MV-4-11 (cell line): Measurements from ENCODE around the gene ATP11A.
"Not testable (repeated sequence)": the region's sequence is repeated elsewhere in the genome, so short reads cannot be mapped to it uniquely, and the experiment has no call there.

Source experiments
- DNase-seq: peaks from one replicate; lab custom pipeline; 2025; lab: John Stamatoyannopoulos, UW

Gene ATP11A

DNA sequence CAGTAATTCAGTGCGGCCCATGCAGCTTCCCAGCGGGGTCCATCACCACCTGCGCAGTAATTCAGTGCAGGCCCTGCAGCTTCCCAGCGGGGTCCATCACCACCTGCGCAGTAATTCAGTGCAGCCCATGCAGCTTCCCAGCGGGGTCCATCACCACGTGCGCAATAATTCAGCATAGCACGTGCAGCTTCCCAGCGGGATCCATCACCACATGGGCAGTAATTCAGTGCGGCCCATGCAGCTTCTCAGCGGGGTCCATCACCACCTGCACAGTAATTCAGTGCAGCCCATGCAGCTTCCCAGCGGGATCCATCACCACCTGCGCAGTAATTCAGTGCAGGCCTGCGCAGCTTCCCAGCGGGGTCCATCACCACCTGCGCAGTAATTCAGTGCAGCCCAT, 173.5 kb downstream of the ATP11A start:
- DNase-seq: not testable (repeated sequence)

DNA sequence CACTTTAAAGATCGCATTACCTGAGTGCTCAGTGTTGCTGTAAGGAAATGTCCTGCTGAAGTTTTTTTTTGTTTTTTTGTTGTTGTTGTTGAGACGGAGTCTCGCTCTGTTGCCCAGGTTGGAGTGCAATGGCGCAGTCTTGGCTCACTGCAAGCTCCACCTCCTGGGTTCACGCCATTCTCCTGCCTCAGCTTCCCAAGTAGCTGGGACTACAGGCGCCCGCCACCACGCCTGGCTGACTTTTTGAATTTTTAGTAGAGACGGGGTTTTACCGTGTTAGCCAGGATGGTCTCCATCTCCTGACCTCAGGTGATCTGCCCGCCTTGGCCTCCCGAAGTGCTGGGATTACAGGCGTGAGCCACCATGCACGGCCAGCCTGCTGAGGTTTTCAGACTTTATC, 175.6 kb downstream of the ATP11A start:
- DNase-seq: not testable (repeated sequence)

GRCh38 chr13:112867301-112867711, 177.5 kb downstream of the ATP11A start:
- no peak for DNase-seq

DNA sequence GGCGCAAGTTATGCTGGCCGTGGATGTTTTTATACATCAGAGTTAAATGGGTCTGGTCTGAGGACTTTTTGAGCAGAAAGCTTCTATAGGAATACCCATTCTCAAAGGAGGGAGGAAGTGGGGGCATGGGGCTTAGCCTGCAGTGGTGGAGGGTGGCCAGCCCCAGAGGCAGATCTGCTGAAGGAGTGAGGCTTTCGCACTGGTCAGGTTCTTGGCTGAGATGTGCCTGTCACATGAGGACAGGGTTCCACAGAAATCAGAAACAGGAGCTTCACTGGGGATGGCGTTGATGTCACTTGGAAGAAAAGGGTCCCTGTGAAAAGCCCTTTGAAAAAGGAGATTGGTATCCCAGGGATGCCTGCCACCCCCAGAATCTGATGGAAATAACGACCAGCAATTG, 178.5 kb downstream of the ATP11A start:
- no peak for DNase-seq

GRCh38 chr13:112869202-112870050, 179.6 kb downstream of the ATP11A start:
- no peak for DNase-seq

- peak; percentile 40 for DNase-seq
Measured at GRCh38 chr13:112870051-112870331, 180.2 kb downstream of the ATP11A start.

GRCh38 chr13:112870737-112871287, 181.0 kb downstream of the ATP11A start:
- no peak for DNase-seq

GRCh38 chr13:112871742-112872141, 181.9 kb downstream of the ATP11A start:
- no peak for DNase-seq

GRCh38 chr13:112872657-112873631, 183.1 kb downstream of the ATP11A start:
- DNase-seq: not testable (repeated sequence)

GRCh38 chr13:112873851-112874750, 184.3 kb downstream of the ATP11A start:
- peak; percentile 22 for DNase-seq

DNA sequence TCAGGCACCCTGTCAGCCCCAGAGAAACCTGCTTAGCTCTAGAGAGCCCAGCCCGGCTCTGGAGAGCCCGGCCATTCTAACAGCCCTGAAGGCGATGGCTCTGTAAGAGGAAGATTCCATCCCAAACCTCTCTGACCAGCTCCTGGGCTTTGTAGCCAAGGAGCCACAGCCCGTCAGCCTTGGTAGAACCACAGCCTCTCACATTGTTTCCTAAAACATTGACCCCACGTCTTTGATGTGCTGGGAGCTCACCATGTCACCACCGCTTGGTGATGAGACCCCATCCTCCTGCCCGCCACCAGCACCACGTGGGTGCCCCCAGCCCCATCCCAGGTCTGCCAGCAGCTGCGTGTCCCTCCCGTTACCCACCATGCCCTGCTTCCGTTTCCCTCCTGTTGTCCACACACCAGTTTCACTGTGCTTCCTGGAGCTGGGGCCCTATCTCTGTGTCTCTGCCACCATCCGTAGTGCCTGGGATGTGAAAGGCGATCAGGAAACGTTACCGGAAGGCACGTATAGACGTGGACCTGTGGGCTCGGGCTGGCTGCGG, 185.0 kb downstream of the ATP11A start:
- DNase-seq: no peak

DNA sequence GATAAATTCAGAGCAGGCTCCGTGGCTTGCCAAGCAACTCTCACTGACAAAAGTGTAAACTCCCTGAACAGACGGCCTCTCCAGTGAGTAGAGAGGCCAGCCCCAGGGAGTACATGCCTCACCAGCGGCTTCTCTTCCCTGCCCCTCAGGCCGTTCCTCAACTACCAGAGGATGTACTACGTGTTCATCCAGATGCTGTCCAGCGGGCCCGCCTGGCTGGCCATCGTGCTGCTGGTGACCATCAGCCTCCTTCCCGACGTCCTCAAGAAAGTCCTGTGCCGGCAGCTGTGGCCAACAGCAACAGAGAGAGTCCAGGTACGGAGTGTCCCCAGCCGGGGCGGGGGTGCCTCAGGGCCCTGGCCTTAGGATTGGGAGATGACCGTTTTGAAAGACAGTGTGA, 185.8 kb downstream of the ATP11A start:
- no peak for DNase-seq

GRCh38 chr13:112876305-112877000, 186.6 kb downstream of the ATP11A start:
- no peak for DNase-seq

DNA sequence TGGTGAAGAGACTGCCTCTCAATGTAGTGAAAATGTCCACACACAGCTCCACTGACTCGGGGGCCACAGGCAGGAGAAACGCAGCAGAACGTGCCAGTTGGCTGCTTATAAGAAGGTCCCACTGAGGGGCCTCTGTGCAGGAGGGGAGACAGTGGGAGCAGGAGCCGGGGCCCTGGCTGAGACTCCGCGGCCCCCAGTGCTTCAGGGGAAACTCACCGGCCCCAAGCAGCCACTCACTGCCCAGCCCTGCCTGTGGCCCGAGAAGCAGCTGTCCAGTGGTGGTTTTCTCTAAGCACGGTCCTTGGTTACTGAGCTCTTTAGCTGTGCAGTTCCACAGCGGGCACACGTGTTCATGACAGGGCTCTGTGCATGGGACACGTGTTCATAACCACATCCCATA, 187.2 kb downstream of the ATP11A start:
- DNase-seq: no peak

GRCh38 chr13:112877539-112877938, 187.7 kb downstream of the ATP11A start:
- DNase-seq: no peak

- no peak for DNase-seq
Measured at GRCh38 chr13:112877976-112878955, 188.4 kb downstream of the ATP11A start.

- no peak for DNase-seq
Measured at GRCh38 chr13:112879283-112879833, 189.5 kb downstream of the ATP11A start.

- no peak for DNase-seq
Measured at GRCh38 chr13:112880221-112880641, 190.4 kb downstream of the ATP11A start.

GRCh38 chr13:112880976-112881540, 191.2 kb downstream of the ATP11A start:
- DNase-seq: no peak
